OCI-LY3 (cell line): ENCODE measurements around the gene IGFLR1.
A peak's percentile ranks its signal among the peaks of the same experiment; 100 is the strongest.

Source experiments
- H2AFZ ChIP-seq: fragments of 200-600, 300-600 bp; shearing (Covaris generic); 2 replicates; pipeline ENCODE4 v1.6.0; 2014; ENCODE audit warnings: antibody characterized with exemption, low read depth, low read length
- H3K27ac ChIP-seq: fragments of 200-600, 300-600 bp; sonication (generic); 2 replicates; pipeline ENCODE4 v1.5.1; 2014; ENCODE audit warnings: mild to moderate bottlenecking, low read length, moderate library complexity, mixed read lengths
- H3K27me3 ChIP-seq: fragments of 200-600, 300-600 bp; sonication (generic); 2 replicates; pipeline ENCODE4 v1.6.1; 2014; ENCODE audit warnings: low read depth, low read length, mixed read lengths
- H3K36me3 ChIP-seq: fragments of 200-600, 300-600 bp; sonication (generic); replicated peaks from 2 replicates; pipeline ENCODE3; 2014; ENCODE audit warnings: low read depth, low read length, mixed read lengths
- H3K4me1 ChIP-seq: fragments of 300-600, 200-600 bp; sonication (generic); 2 replicates; pipeline ENCODE4 v1.6.1; 2014; ENCODE audit warnings: low read length, mixed read lengths
- H3K4me2 ChIP-seq: fragments of 200-600, 300-600 bp; sonication (generic); 2 replicates; pipeline ENCODE4 v1.6.1; 2014; ENCODE audit warnings: low read length, mixed read lengths
- H3K4me3 ChIP-seq: fragments of 300-600, 200-600 bp; sonication (generic); 2 replicates; pipeline ENCODE4 v1.5.1; 2014; ENCODE audit warnings: antibody characterized with exemption, mild to moderate bottlenecking, low read length, moderate library complexity
- H3K79me2 ChIP-seq: fragments of 300-600, 200-600 bp; shearing (Covaris generic); 2 replicates; pipeline ENCODE4 v1.6.1; 2014; ENCODE audit warnings: mild to moderate bottlenecking, low read length, mixed read lengths
- H3K9ac ChIP-seq: fragments of 300-600, 200-600 bp; shearing (Covaris generic); 2 replicates; pipeline ENCODE4 v1.6.0; 2014; ENCODE audit warnings: mild to moderate bottlenecking, low read length, moderate library complexity
- H3K9me3 ChIP-seq: fragments of 200-600, 300-600 bp; shearing (Covaris generic); 2 replicates; pipeline ENCODE4 v1.6.1; 2014; ENCODE audit warnings: low read length, mixed read lengths; ENCODE audit not compliant: insufficient read depth
- H4K20me1 ChIP-seq: fragments of 200-600, 300-600 bp; sonication (generic); 2 replicates; pipeline ENCODE4 v1.6.1; 2016; ENCODE audit warnings: low read length, mixed read lengths; ENCODE audit not compliant: insufficient read depth
- CTCF ChIP-seq: fragments of 200-600, 300-600 bp; sonication (generic); IDR thresholded peaks from 2 replicates; pipeline ENCODE4 v1.5.1; 2014; ENCODE audit warnings: antibody characterized with exemption, low read length, low read depth
- EZH2phosphoT487 ChIP-seq: fragments of 200-600 bp; shearing (Covaris generic); IDR thresholded peaks from 2 replicates; pipeline ENCODE4 v1.6.1; 2018; ENCODE audit warnings: antibody characterized with exemption, mixed run types, low read depth

The IGFLR1 gene

GRCh38 chr19:35720648-35721047 lies 21.6 kb downstream of the IGFLR1 start:
- TF ChIP-seq EZH2phosphoT487: no peak
- TF ChIP-seq CTCF: no peak
- H3K27me3 ChIP-seq: no peaks in the 10 kb centered on the region
- H2AFZ ChIP-seq: no peak overlapping the region
- H3K9me3 ChIP-seq: no peaks in the 10 kb centered on the region
- H3K4me1 ChIP-seq: peaks cover 17% of the 10 kb centered on the region
- no peak overlapping the region for H3K4me2 ChIP-seq
- H3K4me3 ChIP-seq: no peak overlapping the region
- H3K27ac ChIP-seq: no peak overlapping the region
- no peak overlapping the region for H3K9ac ChIP-seq
- peaks cover 18% of the 10 kb centered on the region for H4K20me1 ChIP-seq
- peaks cover 35% of the 10 kb centered on the region for H3K79me2 ChIP-seq
- peaks cover 46% of the 10 kb centered on the region for H3K36me3 ChIP-seq

GRCh38 chr19:35720163-35720524 lies 22.1 kb downstream of the IGFLR1 start:
- Histone ChIP-seq H3K27ac (no peak overlapping the region), H3K27me3 (no peaks in the 10 kb centered on the region), H3K4me1 (peaks cover 22% of the 10 kb centered on the region), H3K4me3 (no peak overlapping the region), H3K9me3 (no peaks in the 10 kb centered on the region), H3K79me2 (peaks cover 35% of the 10 kb centered on the region), H2AFZ (no peak overlapping the region), H4K20me1 (peaks cover 18% of the 10 kb centered on the region), H3K4me2 (no peak overlapping the region), H3K36me3 (peaks cover 41% of the 10 kb centered on the region), H3K9ac (no peak overlapping the region)
- TF ChIP-seq CTCF: no peak
- TF ChIP-seq EZH2phosphoT487: no peak

- H3K36me3 ChIP-seq: peaks cover 35% of the 10 kb centered on the region
- H3K27ac ChIP-seq: no peak overlapping the region
- H3K4me2 ChIP-seq: peak overlapping the region; percentile 96
- H3K9me3 ChIP-seq: no peaks in the 10 kb centered on the region
- TF ChIP-seq EZH2phosphoT487: no peak
- TF ChIP-seq CTCF: no peak
- H3K27me3 ChIP-seq: no peaks in the 10 kb centered on the region
- H3K79me2 ChIP-seq: peaks cover 38% of the 10 kb centered on the region
- H2AFZ ChIP-seq: no peak overlapping the region
- H3K4me1 ChIP-seq: peaks cover 28% of the 10 kb centered on the region
- peaks cover 18% of the 10 kb centered on the region for H4K20me1 ChIP-seq
- peak overlapping the region; percentile 86; the same call in 1 of the 2 replicates for H3K9ac ChIP-seq
- peak overlapping the region; percentile 99 for H3K4me3 ChIP-seq
Observed at GRCh38 chr19:35719402-35720162, 22.7 kb downstream of the IGFLR1 start.

GRCh38 chr19:35718345-35719041 lies 23.8 kb downstream of the IGFLR1 start:
- H3K79me2 ChIP-seq: peaks cover 39% of the 10 kb centered on the region
- H3K4me1 ChIP-seq: peaks cover 39% of the 10 kb centered on the region
- H3K4me3 ChIP-seq: peak overlapping the region; percentile 99
- H3K27me3 ChIP-seq: no peaks in the 10 kb centered on the region
- H3K27ac ChIP-seq: peak overlapping the region; percentile 69
- no peak overlapping the region for H2AFZ ChIP-seq
- H3K9ac ChIP-seq: peak overlapping the region; percentile 86
- no peaks in the 10 kb centered on the region for H3K9me3 ChIP-seq
- no peak for TF ChIP-seq EZH2phosphoT487
- no peak for TF ChIP-seq CTCF
- peak overlapping the region; percentile 96 for H3K4me2 ChIP-seq
- H4K20me1 ChIP-seq: peaks cover 18% of the 10 kb centered on the region
- peaks cover 25% of the 10 kb centered on the region for H3K36me3 ChIP-seq
